GM19099 (cell line): ENCODE measurements around the gene TSACC.

Experiments used
- POLR2A ChIP-seq: IDR thresholded peaks from 3 replicates; pipeline ENCODE4 v1.6.1; 2011; ENCODE audit warnings: low read depth; ENCODE audit not compliant: insufficient read length; ENCODE audit errors: extremely low read depth

The TSACC gene

DNA sequence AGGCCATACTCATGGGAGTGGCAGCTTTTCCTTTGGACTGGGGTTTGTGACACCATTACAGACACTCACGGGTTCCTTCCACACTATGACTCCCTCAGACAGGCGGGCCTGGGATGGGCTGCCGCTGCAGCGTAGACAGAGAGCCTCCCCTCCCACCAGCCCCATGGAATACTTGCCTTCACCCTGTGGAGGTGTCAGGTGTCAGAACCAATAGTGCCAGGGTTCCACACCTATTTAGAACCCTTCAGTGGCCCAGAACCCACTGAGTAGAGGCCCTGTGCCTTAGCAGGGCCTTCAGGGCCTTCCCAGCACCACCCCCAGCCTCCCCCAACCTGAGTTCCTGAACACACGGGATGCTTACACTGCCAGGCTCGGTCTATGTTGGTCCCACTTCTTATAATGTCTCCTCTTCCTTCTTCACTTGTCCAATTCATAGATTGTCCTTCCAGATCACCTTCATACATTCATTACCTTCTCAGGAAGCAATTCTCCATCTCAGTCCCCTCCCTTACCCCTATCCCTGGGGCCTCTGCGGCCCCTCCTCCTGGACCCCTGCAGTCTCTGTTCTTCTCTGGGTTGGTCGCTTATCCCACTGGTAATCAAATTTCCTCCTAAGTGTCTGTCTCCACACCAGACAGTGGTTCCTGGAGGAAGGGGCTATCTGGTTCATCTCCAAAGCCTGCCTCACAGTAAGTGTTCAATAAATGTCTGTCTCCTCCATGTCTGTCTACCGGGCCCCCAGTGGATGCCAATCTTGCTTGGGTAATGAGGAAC, 29.2 kb downstream of the TSACC start:
- TF ChIP-seq POLR2A: no peak

DNA sequence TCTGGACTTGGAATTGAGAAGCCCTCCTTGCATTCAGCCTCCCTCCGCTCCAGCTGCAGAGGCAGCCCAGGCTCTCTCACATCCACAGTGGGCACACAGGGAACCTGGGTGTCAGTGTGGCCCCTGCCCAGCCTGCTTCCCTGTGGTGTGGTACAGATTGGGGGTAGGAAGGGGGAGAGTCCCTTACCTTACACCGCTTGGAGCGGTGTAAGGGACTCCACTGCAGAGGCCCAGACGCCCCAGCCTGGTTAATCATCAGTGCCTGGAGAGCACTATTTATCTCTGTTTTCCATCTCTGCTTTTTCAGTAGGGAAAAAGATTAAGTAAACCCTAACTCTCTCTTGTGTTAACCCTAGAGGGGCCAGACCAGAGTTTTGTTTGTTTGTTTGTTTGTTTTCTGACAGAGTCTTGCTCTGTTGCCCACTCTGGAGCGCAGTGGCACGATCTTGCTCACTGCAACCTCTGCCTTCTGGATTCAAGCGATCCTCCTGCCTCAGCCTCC, 29.9 kb downstream of the TSACC start:
- no peak for TF ChIP-seq POLR2A

GRCh38 chr1:156368889-156369684, 30.8 kb downstream of the TSACC start, which contains the start of gene RHBG:
Gene RHBG, plus strand, starts transcription at chr1:156369211. Its CDS starts 39 bp downstream, at chr1:156369250.
- TF ChIP-seq POLR2A: no peak

GRCh38 chr1:156371553-156372264, 33.4 kb downstream of the TSACC start:
- no peak for TF ChIP-seq POLR2A

DNA sequence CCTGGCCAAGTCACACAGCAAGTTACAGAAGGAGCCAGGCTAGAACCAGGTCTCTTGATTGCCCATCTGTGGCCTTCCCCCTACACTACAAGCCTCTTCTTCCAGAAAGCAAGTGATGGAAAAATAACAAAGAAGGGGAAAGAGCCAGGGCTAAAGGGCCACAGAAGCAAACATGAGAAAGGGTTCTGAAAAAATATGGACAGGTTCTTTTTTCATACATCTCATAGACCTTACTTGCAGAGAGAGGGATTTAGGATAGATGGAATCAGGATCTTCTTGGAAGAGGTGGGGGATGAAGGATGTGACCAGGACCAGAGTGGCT, 33.9 kb downstream of the TSACC start:
- TF ChIP-seq POLR2A: no peak

DNA sequence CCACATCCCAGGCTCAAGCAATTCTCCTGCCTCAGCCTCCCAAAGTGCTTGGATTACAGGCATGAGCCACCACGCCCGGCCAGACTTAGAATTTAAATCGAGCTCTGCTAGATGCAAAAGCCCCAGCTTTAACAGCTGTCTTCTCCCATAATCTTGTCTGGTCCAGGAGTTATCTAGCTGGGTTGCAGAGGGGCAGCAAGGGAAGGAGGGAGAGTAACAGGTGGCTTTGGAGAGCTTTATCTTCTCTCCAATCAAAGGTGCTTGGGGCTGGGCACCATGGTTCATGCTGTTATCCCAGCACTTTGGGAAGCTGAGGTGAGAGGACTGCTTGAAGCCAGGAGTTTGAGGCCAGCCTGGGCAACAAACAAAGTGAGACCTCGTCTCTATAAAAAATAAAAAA, 34.5 kb downstream of the TSACC start:
- TF ChIP-seq POLR2A: no peak

DNA sequence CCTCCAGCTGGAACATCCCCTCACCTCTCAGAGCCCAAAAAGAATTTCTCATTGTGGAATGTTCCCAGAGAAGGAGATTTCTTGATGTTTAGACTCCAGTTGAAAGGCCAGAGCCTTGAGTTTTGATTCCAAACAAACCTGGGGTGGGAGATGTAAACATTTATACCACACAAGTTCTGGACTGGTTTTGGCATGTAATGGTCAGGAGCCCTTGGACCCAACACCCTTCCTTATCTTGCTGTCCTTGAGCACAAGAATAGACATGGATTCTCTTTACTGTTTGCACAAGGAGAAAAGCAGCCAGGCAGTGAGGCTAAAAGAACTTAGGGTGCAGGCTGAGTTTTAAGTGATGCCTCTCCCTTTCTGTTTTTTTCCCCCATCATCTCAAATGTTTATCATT, 35.2 kb downstream of the TSACC start:
- TF ChIP-seq POLR2A: no peak

- no peak for TF ChIP-seq POLR2A
Observed at GRCh38 chr1:156376146-156376545, 37.8 kb downstream of the TSACC start.

- no peak for TF ChIP-seq POLR2A
Observed at GRCh38 chr1:156376958-156377919, 38.9 kb downstream of the TSACC start.

DNA sequence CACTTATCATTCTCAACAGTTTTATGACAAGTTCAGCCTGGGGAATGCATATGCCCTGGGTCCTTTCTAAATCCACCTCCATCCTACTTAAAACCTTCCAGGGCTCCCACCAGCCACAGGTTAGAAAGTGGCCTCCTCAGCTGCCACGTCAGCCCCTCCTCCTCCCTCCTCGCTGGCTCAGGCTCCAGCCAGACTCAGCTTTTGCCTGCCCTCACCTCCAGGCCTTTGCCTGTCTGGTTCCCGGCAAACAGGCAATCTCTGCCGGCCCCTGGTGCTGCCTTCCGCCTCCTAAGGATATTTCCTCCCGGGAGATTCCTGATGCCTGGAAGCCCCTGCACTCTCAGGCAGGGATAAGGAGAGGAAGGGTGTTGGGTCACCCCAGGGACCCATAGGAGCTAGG, 40.2 kb downstream of the TSACC start:
- TF ChIP-seq POLR2A: no peak

DNA sequence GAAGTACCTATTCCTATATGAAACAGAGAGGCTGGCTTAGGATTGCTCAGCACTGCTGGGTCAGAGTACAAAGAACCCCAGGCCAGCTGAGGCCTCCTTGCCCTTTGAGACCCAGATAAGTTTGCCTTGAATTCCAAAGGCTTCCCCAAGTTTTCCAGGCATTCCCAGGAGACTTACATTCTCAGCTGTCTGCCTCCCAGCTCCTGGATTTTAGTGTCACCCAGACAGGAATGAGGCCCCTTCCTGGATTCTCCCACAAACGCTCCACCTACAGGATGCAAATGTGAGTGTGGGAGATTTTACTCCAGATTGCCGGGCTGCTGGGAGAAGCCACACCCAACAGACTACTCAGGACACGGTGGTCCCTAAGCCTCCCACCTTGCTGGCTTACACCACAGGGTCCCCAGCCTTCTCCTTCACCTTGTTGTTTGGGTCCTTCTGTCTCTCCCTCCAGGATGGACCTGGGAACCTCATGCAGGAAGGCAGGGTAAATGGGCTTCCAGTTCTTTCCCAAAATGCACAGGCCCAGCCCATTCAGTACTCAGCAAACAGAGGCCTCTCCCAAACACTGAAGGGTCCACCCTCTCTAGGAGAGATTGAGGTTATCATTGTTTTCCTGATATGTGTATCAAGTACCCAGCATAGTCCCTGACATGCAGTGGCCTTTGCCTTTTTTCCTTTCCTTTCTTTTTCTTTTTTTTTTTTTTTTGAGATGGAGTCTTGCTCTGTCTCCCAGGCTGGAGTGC, 41.3 kb downstream of the TSACC start:
- TF ChIP-seq POLR2A: no peak

- TF ChIP-seq POLR2A: no peak
Observed at GRCh38 chr1:156382561-156382960, 44.2 kb downstream of the TSACC start.

DNA sequence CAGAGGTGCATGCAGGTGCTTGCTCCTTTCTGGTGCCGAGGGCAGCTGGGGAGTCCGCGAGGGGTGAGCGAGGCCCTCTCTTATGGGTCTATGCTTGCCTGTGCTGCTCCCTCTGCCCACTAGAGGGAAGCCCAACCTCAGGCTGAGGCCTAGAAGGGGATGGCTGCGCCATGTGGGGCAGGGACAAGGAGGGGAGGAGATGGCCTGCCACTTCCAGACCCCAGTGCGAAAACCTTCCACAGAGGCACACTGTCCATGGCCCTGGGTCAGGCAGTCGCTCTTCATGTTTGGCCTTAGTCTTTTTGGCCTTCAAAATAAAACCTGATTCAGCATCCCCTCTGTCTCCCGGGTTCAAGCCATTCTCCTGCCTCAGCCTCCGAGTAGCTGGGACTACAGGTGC, 44.7 kb downstream of the TSACC start:
- no peak for TF ChIP-seq POLR2A

DNA sequence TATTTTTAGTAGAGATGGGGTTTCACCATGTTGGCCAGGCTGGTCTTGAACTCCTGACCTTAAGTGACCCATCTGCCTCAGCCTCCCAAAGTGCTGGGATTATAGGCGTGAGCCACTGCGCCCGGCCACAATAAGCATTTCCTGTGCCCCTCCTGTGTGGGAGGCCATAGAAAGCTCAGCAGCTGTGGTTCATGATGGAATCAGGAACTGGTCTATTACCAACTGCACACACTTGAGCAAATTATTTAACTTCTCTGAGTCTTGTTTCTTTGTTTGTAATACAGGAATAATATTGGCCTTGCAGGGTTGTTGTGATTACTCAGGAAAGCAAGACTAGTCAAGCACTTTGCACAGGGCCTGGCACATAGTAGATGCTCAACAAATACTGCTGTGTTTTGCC, 45.7 kb downstream of the TSACC start:
- TF ChIP-seq POLR2A: no peak

DNA sequence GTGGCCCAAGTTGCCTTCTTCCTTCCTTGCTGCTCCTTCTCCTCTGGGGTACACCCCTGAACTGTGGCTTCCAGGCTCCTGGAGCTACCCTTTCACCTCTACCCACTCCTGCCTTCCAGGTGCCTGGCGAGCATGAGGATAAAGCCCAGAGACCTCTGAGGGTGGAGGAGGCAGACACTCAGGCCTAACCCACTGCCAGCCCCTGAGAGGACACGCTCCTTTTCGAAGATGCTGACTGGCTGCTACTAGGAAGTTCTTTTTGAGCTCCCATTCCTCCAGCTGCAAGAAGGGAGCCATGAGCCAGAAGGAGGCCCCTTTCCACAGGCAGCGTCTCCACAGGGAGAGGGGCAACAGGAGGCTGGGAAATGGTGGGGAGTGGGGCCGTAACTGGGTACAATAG, 46.3 kb downstream of the TSACC start:
- TF ChIP-seq POLR2A: no peak
